Measurements from ENCODE around the gene PLA2G2F.

Gene PLA2G2F

GRCh38 chr1:20143734-20144565 lies 4.8 kb downstream of the PLA2G2F start:
- DNase-seq = no peak

GRCh38 chr1:20147846-20148570 lies 8.9 kb downstream of the PLA2G2F start:
- DNase-seq = no peak

- DNase-seq = no peak
Measured at GRCh38 chr1:20148571-20149500, 9.7 kb downstream of the PLA2G2F start.

GRCh38 chr1:20149601-20150325 lies 10.6 kb downstream of the PLA2G2F start:
- no peak for DNase-seq

GRCh38 chr1:20150326-20150705 lies 11.2 kb downstream of the PLA2G2F start:
- no peak for DNase-seq

- DNase-seq = no peak
Measured at GRCh38 chr1:20150969-20151368, 11.8 kb downstream of the PLA2G2F start.

GRCh38 chr1:20151906-20152598 lies 12.9 kb downstream of the PLA2G2F start:
- peak; percentile 76 for DNase-seq

- DNase-seq = no peak
Measured at GRCh38 chr1:20152599-20152930, 13.4 kb downstream of the PLA2G2F start.

GRCh38 chr1:20153000-20153418 lies 13.9 kb downstream of the PLA2G2F start:
- peak; percentile 31 for DNase-seq

- DNase-seq = no peak
Measured at GRCh38 chr1:20154301-20154831, 15.2 kb downstream of the PLA2G2F start.

GRCh38 chr1:20158358-20159070 lies 19.4 kb downstream of the PLA2G2F start:
- no peak for DNase-seq

- no peak for DNase-seq
Measured at GRCh38 chr1:20160034-20160433, 20.9 kb downstream of the PLA2G2F start.

- no peak for DNase-seq
Measured at GRCh38 chr1:20164694-20165202, 25.6 kb downstream of the PLA2G2F start.

- no peak for DNase-seq
Measured at GRCh38 chr1:20165522-20165951, 26.4 kb downstream of the PLA2G2F start.

- no peak for DNase-seq
Measured at GRCh38 chr1:20166051-20166450, 26.9 kb downstream of the PLA2G2F start.

- no peak for DNase-seq
Measured at GRCh38 chr1:20167126-20167525, 28.0 kb downstream of the PLA2G2F start.

- no peak for DNase-seq
Measured at GRCh38 chr1:20168564-20169491, 29.7 kb downstream of the PLA2G2F start.

- DNase-seq = no peak
Measured at GRCh38 chr1:20169932-20170331, 30.8 kb downstream of the PLA2G2F start.

- DNase-seq = no peak
Measured at GRCh38 chr1:20172033-20172590, 33.0 kb downstream of the PLA2G2F start.

Data from CD4-positive, alpha-beta T cell treated with Interferon gamma for 1 hour (primary cell).